ENCODE data around the gene RPL21. TPM values are rescaled to one million over a fixed set of nuclear protein-coding genes. Genes with fewer than 3 reads are reported as not detected.

RPL21 gene
- polyA plus RNA-seq, 1 donor from 2014 or later, result 7,235 TPM

Other genes with a start within 250 kb of the RPL21 start
- gene USP12, start 79.7 kb upstream of the RPL21 start, polyA plus RNA-seq, result 18.8 TPM
- 3.6 TPM for gene RASL11A, start 19.3 kb downstream of the RPL21 start, polyA plus RNA-seq
- 484 TPM for gene GTF3A, start 173.1 kb downstream of the RPL21 start, polyA plus RNA-seq
- gene MTIF3, start 199.0 kb downstream of the RPL21 start, polyA plus RNA-seq, result 110 TPM